Measurements from ENCODE around the gene THSD7A.

Gene THSD7A

GRCh38 chr7:11538751-11539299 is 293.2 kb downstream of the THSD7A start:
- Histone ChIP-seq H3K79me2 (ENCODE audit: low read length) (no peaks in the 10 kb centered on the region), H4K20me1 (ENCODE audit: insufficient read depth, low read length) (no peaks in the 10 kb centered on the region), H3F3A (ENCODE audit: insufficient read depth, low read length) (no peaks in the 10 kb centered on the region), H3K9me3 (replicated peaks; ENCODE audit: insufficient read depth, low read length) (no peaks in the 10 kb centered on the region), H3K4me3 (ENCODE audit: low read length) (no peak overlapping the region), H3K27ac (ENCODE audit: low read length) (no peak overlapping the region), H2AFZ (ENCODE audit: low read length) (no peak overlapping the region), H3K27me3 (replicated peaks; ENCODE audit: insufficient read depth, low read length) (no peaks in the 10 kb centered on the region), H3K9me2 (replicated peaks; ENCODE audit: insufficient read depth, low read length) (no peaks in the 10 kb centered on the region), H3K4me2 (ENCODE audit: low read depth, low read length) (no peak overlapping the region), H3K36me3 (replicated peaks; ENCODE audit: insufficient read depth, low read length) (no peaks in the 10 kb centered on the region), H3K9ac (ENCODE audit: low read length) (no peak overlapping the region), H3K4me1 (ENCODE audit: low read length) (no peaks in the 10 kb centered on the region)
- TF ChIP-seq, protein P1, sequence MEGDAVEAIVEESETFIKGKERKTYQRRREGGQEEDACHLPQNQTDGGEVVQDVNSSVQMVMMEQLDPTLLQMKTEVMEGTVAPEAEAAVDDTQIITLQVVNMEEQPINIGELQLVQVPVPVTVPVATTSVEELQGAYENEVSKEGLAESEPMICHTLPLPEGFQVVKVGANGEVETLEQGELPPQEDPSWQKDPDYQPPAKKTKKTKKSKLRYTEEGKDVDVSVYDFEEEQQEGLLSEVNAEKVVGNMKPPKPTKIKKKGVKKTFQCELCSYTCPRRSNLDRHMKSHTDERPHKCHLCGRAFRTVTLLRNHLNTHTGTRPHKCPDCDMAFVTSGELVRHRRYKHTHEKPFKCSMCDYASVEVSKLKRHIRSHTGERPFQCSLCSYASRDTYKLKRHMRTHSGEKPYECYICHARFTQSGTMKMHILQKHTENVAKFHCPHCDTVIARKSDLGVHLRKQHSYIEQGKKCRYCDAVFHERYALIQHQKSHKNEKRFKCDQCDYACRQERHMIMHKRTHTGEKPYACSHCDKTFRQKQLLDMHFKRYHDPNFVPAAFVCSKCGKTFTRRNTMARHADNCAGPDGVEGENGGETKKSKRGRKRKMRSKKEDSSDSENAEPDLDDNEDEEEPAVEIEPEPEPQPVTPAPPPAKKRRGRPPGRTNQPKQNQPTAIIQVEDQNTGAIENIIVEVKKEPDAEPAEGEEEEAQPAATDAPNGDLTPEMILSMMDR (IDR thresholded peaks at IDR 0.05; ENCODE audit: low read length): no peak
- TF ChIP-seq EZH2 (optimal IDR thresholded peaks at IDR 0.05; ENCODE audit: low read depth, low read length) (no peak), EZH2phosphoT487 (IDR thresholded peaks at IDR 0.05; ENCODE audit: low read length) (no peak)
- no peak for DNase-seq

- Histone ChIP-seq H3K79me2 (ENCODE audit: low read length) (no peaks in the 10 kb centered on the region), H3K4me1 (ENCODE audit: low read length) (no peaks in the 10 kb centered on the region), H3K27me3 (replicated peaks; ENCODE audit: insufficient read depth, low read length) (no peaks in the 10 kb centered on the region), H3K4me2 (ENCODE audit: low read depth, low read length) (no peak overlapping the region), H3K36me3 (replicated peaks; ENCODE audit: insufficient read depth, low read length) (no peaks in the 10 kb centered on the region), H3K27ac (ENCODE audit: low read length) (no peak overlapping the region), H3K9me3 (replicated peaks; ENCODE audit: insufficient read depth, low read length) (no peaks in the 10 kb centered on the region), H3K9me2 (replicated peaks; ENCODE audit: insufficient read depth, low read length) (no peaks in the 10 kb centered on the region), H3K9ac (ENCODE audit: low read length) (no peak overlapping the region), H4K20me1 (ENCODE audit: insufficient read depth, low read length) (no peaks in the 10 kb centered on the region), H2AFZ (ENCODE audit: low read length) (no peak overlapping the region), H3F3A (ENCODE audit: insufficient read depth, low read length) (no peaks in the 10 kb centered on the region), H3K4me3 (ENCODE audit: low read length) (no peak overlapping the region)
- DNase-seq: no peak
- TF ChIP-seq, protein P1 (IDR thresholded peaks at IDR 0.05; ENCODE audit: low read length): no peak
- TF ChIP-seq EZH2phosphoT487 (IDR thresholded peaks at IDR 0.05; ENCODE audit: low read length): no peak
- no peak for TF ChIP-seq EZH2 (optimal IDR thresholded peaks at IDR 0.05; ENCODE audit: low read depth, low read length)
Observed at GRCh38 chr7:11533229-11533820, 298.7 kb downstream of the THSD7A start.

- no peak overlapping the region for H3K4me3 ChIP-seq (ENCODE audit: low read length)
- H3K4me2 ChIP-seq (ENCODE audit: low read depth, low read length): no peak overlapping the region
- H3K4me1 ChIP-seq (ENCODE audit: low read length): no peaks in the 10 kb centered on the region
- no peaks in the 10 kb centered on the region for H3K79me2 ChIP-seq (ENCODE audit: low read length)
- no peaks in the 10 kb centered on the region for H3K9me2 ChIP-seq (replicated peaks; ENCODE audit: insufficient read depth, low read length)
- H3K27ac ChIP-seq (ENCODE audit: low read length): no peak overlapping the region
- TF ChIP-seq, protein P1 (IDR thresholded peaks at IDR 0.05; ENCODE audit: low read length): no peak
- no peak for TF ChIP-seq EZH2 (optimal IDR thresholded peaks at IDR 0.05; ENCODE audit: low read depth, low read length)
- no peak for TF ChIP-seq EZH2phosphoT487 (IDR thresholded peaks at IDR 0.05; ENCODE audit: low read length)
- H4K20me1 ChIP-seq (ENCODE audit: insufficient read depth, low read length): no peaks in the 10 kb centered on the region
- H3F3A ChIP-seq (ENCODE audit: insufficient read depth, low read length): no peaks in the 10 kb centered on the region
- no peaks in the 10 kb centered on the region for H3K36me3 ChIP-seq (replicated peaks; ENCODE audit: insufficient read depth, low read length)
- H2AFZ ChIP-seq (ENCODE audit: low read length): no peak overlapping the region
- no peak overlapping the region for H3K9ac ChIP-seq (ENCODE audit: low read length)
- no peak for DNase-seq
- H3K27me3 ChIP-seq (replicated peaks; ENCODE audit: insufficient read depth, low read length): no peaks in the 10 kb centered on the region
- H3K9me3 ChIP-seq (replicated peaks; ENCODE audit: insufficient read depth, low read length): no peaks in the 10 kb centered on the region
Observed at GRCh38 chr7:11529382-11529781, 302.6 kb downstream of the THSD7A start.
